ENCODE measurements around the gene SYT8. TPM values are rescaled to one million over a fixed set of nuclear protein-coding genes. Genes with fewer than 3 reads are reported as not detected.

SYT8 gene
- total and polyA plus RNA-seq, 5 experiments from 2014 or later, result not detected

GRCh38 chr11:1821562-1821961, 13.2 kb upstream of the SYT8 start:
- peak overlapping the region in 1 of 10 donors; percentile 52 for H3K4me3 Mint-ChIP-seq
- DNase-seq, result no peak
- H3K36me3 Mint-ChIP-seq, result peaks cover 0 to 12% (median 0%) of the 10 kb centered on the region in 3 donors
- POLR2A ChIA-PET, result no interaction called here
- no peak overlapping the region for H3K27ac Mint-ChIP-seq
- ATAC-seq, result no peak
- H3K9me3 Mint-ChIP-seq, result peaks cover 0 to 23% (median 11%) of the 10 kb centered on the region in 9 donors
- H3K4me1 Mint-ChIP-seq, result peaks cover 0 to 6% (median 0%) of the 10 kb centered on the region in 4 donors
- peaks cover 0 to 5% (median 0%) of the 10 kb centered on the region in 5 donors for H3K27me3 Mint-ChIP-seq

DNA sequence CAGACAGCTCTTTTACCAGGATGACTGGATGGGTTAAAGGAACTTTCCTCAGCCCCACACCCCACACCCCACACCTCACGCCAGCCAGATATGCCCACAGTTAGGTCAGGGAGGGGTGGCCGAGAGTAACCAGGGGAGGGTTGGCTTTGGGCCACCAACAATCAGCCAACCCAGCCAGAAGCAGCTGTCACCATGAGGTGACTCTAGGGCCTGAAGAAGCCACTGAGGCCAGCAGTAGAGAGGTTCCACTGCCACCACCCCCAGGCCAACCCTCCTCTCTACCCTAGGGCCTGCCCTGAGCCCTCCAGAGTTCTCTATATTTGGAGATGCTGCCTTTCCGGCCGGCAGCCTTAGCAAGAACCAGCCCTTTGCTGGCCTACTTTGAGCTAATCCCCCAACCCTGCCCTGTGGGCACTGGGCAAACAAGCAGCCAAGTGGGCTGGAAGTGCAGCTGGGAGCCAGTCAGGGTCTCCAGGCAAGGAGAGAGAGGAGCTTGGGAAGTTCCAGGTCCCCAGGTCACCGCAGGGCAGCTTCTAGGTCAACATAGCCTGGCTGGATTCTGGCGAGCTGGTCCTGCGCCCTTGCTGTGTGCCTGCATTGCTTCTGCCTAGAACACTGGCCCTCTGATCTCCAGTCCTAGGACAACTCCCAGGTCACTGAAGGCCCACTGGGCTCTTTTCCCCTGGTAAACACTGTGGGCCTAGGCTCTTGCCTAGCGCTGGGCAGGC, 12.0 kb upstream of the SYT8 start:
- Mint-ChIP-seq H3K4me3 (no peak overlapping the region), H3K36me3 (peaks cover 0 to 8% (median 0%) of the 10 kb centered on the region in 3 donors), H3K4me1 (peaks cover 0 to 6% (median 0%) of the 10 kb centered on the region in 4 donors), H3K9me3 (peaks cover 0 to 18% (median 5%) of the 10 kb centered on the region in 9 donors), H3K27me3 (peaks cover 0 to 9% (median 5%) of the 10 kb centered on the region in 5 donors), H3K27ac (peak overlapping the region in 1 of 10 donors; percentile 53)
- DNase-seq, result no peak
- POLR2A ChIA-PET, result interaction anchor here (0.6 kb wide), 1 partner anchor 29 kb away, joined by 4 read pairs; no protein-coding TSS in a partner anchor
- no peak for ATAC-seq

DNA sequence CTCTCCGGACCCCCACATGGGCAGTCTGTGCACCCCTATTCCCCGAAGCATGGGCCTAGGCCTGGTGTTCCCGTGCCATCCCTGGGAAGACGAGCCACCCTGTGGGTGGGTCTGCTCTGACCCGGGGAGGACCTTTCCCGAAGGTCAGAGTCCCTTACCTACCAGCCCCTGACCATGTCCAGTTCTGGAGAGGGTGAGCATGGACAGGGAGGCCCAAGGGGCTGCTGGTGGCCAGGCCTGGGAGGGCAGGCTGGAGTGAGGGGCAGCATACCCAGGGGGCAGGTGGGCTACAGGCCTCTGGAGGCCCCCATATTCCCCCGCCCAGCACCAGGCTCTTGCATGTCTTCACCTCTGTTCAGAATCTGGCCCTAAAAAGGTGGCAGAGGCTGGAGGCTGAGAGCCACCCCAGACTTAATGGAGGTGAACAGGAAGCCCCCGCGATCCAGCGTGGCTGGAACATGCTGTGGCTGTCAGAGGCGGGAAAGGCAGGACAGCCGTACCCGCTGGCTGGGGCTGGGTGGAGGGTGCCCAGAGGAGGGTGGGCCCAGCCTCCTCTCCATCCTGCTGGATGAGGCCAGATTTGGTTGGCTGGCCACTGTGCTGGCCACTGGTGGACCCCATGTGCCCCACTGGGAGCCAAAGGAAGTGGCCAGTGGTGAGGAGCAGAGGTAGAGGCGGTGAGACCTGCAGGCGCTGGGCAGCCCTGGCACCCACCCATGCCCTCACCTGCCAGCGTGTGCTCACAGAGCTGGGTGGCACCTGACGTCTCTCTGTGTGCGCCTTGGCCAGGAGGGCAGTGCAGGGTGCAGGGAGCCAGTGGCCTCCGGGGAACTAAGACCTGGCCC, 11.2 kb upstream of the SYT8 start:
- H3K27ac Mint-ChIP-seq, result no peak overlapping the region
- H3K4me3 Mint-ChIP-seq, result no peak overlapping the region
- DNase-seq (no peak), ATAC-seq (no peak)
- peaks cover 0 to 6% (median 0%) of the 10 kb centered on the region in 4 donors for H3K4me1 Mint-ChIP-seq
- peaks cover 0 to 9% (median 5%) of the 10 kb centered on the region in 5 donors for H3K27me3 Mint-ChIP-seq
- H3K9me3 Mint-ChIP-seq, result peaks cover 0 to 18% (median 4%) of the 10 kb centered on the region in 9 donors
- POLR2A ChIA-PET, result no interaction called here
- peaks cover 0 to 6% (median 0%) of the 10 kb centered on the region in 3 donors for H3K36me3 Mint-ChIP-seq

DNA sequence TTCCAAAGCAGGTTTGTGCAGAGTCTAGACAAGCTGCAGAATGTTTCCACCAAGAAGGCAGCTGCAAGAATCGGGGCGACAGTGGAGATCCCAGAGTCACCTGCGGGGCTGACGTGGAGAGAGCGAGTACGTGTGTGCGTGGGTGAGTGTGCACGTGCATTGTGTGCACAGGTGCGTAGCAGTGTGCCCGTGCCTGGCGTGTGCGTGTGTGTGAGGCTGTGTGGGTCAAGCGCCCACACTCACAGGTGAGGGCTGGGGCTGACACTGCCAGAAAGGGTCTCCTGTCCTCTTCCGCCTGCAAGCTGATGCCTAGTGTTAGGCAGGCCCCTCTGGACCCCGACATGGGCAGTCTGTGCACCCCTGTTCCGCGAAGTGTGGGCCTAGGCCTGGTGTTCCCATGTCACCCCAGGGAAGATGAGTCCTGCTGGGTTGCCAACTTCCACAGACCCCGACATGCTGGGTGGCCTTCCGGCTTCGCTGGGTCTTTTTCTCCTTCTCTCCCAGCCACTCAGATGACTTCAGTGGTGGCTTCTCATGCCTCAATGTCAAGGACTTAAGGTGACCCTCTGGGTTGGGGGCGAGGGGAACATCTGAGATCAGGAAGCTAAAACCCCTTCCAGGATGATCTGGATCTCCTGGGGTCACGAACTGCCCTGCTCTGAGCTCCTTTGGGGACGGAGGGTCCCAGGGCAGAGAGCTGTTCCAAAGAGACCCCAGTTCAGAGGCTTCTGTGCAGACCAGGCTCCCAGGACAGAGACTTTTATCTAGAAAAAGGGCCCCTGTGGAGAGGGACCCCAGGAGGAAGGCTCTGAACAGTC, 10.4 kb upstream of the SYT8 start:
- H3K4me1 Mint-ChIP-seq, result peaks cover 0 to 6% (median 0%) of the 10 kb centered on the region in 4 donors
- peaks cover 0 to 14% (median 2%) of the 10 kb centered on the region in 9 donors for H3K9me3 Mint-ChIP-seq
- POLR2A ChIA-PET, result no interaction called here
- ATAC-seq (no peak), DNase-seq (no peak)
- H3K27me3 Mint-ChIP-seq, result peaks cover 0 to 16% (median 5%) of the 10 kb centered on the region in 5 donors
- no peak overlapping the region for H3K4me3 Mint-ChIP-seq
- no peak overlapping the region for H3K27ac Mint-ChIP-seq
- H3K36me3 Mint-ChIP-seq, result peaks cover 0 to 2% (median 0%) of the 10 kb centered on the region in 3 donors

DNA sequence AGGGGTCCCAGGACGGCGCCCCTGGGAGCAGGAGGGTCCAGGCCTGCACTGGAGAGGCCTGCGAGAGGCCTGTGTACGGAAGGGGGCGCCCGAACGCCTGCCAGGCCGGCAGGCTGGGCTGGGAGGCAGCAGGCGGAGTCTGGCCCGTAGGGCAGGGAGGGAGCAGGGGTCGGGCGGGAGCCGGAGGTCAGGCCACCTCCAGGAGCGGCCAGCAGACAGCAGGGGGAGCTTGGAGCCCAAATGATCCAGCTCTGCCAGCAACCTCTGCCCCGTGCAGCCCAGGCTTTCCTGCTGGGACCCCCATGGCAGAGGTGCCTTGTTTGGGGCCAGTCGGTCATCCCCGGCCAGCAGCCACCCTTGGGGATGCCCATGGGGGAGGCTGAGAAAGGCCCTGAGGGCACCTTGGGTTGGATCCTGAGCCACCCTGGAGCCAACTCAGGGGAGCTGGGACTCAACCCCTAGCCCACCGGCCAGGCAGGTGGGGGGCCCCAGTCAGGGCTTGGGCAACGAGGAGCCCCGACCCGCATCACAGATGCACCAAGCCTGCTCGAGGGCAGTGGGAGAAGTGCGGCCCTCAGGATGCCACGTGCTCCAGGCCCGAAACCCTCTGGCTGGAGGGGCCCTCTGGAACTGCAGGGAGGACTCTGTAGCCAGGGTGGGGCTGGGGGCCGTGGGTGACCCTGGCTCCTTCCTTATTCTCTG, 9.6 kb upstream of the SYT8 start:
- H3K27ac Mint-ChIP-seq, result no peak overlapping the region
- peaks cover 0 to 16% (median 3%) of the 10 kb centered on the region in 5 donors for H3K27me3 Mint-ChIP-seq
- no peaks in the 10 kb centered on the region for H3K36me3 Mint-ChIP-seq
- no peak overlapping the region for H3K4me3 Mint-ChIP-seq
- DNase-seq (no peak), ATAC-seq (no peak)
- H3K9me3 Mint-ChIP-seq, result peaks cover 0 to 8% (median 0%) of the 10 kb centered on the region in 9 donors
- POLR2A ChIA-PET, result no interaction called here
- peaks cover 0 to 6% (median 0%) of the 10 kb centered on the region in 4 donors for H3K4me1 Mint-ChIP-seq

DNA sequence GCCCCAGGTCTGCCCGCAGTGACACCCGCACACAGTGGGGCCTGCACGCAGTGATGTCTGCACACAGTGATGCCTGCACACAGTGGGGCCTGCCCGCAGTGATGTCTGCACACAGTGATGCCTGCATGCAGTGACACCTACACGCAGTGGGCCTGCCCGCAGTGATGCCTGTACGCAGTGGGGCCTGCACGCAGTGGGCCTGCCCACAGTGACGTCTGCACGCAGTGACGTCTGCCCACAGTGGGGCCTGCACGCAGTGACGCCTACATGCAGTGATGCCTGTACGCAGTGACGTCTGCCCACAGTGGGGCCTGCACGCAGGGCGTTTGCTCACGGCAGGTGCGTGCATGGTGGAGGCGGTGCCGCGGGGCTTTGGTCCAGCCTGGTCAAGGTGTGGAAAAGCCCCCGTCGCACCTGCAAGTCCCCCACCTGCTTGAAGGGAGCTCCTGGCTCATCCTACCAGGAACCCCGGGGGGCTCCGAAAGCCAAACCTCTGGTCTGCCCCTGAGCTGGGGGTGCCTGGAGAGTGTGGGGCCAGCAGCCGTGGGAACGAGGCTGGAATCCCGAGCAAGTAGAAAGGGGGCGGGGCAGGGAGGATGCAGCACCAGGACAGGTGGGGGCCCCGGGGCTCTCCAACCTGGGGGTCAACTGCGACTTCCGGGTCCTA, 8.9 kb upstream of the SYT8 start:
- Mint-ChIP-seq H3K36me3 (no peaks in the 10 kb centered on the region), H3K27ac (no peak overlapping the region), H3K27me3 (peaks cover 0 to 16% (median 3%) of the 10 kb centered on the region in 5 donors), H3K9me3 (peaks cover 0 to 6% (median 0%) of the 10 kb centered on the region in 9 donors), H3K4me3 (no peak overlapping the region), H3K4me1 (peaks cover 0 to 6% (median 0%) of the 10 kb centered on the region in 4 donors)
- POLR2A ChIA-PET, result no interaction called here
- DNase-seq (no peak), ATAC-seq (no peak)

DNA sequence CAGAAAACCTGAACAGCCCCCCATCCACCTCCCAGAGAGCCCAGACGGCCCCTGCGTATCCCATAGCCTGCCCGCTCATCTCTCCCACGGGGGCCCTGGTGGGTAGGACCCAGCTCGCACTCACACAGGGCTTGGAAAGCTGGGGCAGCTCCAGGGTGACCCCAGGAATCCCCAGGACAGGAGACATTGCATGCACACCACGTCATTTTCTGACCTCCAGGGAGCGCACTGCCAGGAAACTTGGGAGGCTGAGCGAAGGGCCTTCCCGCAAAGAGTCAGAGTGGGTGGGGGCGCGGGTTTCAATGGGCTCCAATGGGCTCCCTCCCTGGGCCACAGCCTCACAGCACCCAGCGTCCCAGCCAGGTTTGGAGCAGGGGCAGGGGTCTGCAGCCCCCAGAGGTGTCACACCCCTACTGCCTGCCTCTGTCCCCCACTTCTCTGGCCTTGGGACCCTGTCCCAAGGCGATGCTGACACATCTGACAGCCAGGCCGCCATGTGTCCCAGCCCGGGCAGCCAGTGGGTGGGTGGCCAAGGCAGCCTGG, 8.2 kb upstream of the SYT8 start:
- Mint-ChIP-seq H3K36me3 (no peaks in the 10 kb centered on the region), H3K4me3 (peak overlapping the region in 1 of 10 donors; percentile 20)
- POLR2A ChIA-PET, result interaction anchor here (1.0 kb wide), 1 partner anchor 133 kb away, joined by 3 read pairs; no protein-coding TSS in a partner anchor

DNA sequence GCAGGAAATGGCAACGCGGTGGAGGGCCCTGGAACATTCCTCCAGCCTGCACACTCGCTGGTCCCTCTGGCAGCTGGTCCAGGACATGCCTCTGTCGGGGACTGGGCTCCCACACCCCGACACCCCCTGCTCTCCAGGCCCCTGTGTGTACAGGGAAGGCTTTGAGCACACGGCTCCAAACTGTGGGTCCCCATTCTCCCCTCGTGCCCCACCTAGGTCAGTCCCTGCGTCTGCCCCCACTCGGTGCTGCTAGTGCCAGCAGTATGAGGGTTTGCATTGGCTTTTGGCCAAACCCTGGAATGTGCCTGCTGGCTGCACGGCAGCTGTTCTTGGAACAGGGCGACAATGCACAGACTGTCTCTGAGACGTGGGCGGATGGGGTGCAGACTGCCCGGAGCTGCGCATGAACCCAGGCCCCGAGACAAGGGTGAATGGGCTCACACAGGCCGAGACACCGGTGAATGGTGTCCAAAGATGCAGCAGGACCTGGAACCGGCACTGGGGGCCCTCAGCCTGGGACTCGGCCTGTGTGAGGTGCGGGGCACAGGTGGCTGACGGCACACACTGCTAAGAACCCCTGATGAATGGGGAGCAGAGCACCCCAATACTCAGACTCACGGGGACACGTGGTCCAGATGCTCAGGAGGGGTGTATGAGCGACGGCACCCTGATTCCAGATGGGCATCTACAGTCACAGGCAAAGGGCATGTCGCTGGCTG, 7.5 kb upstream of the SYT8 start:
- no peak for ATAC-seq
- H3K27me3 Mint-ChIP-seq, result peaks cover 2 to 16% (median 3%) of the 10 kb centered on the region in 5 donors
- no peak overlapping the region for H3K4me3 Mint-ChIP-seq
- no peak for DNase-seq
- H3K4me1 Mint-ChIP-seq, result peaks cover 0 to 6% (median 3%) of the 10 kb centered on the region in 4 donors
- peak overlapping the region in 1 of 10 donors; percentile 40 for H3K27ac Mint-ChIP-seq
- POLR2A ChIA-PET, result interaction anchor here (1.0 kb wide), 1 partner anchor 133 kb away, joined by 3 read pairs; no protein-coding TSS in a partner anchor
- H3K36me3 Mint-ChIP-seq, result no peaks in the 10 kb centered on the region
- no peaks in the 10 kb centered on the region for H3K9me3 Mint-ChIP-seq

More for the DNA sequence above, 8.2 kb upstream of the SYT8 start:
- Mint-ChIP-seq H3K27me3 (peaks cover 0 to 16% (median 3%) of the 10 kb centered on the region in 5 donors), H3K4me1 (peaks cover 0 to 5% (median 0%) of the 10 kb centered on the region in 4 donors), H3K9me3 (no peaks in the 10 kb centered on the region), H3K27ac (no peak overlapping the region)
- no peak for ATAC-seq
- no peak for DNase-seq

GRCh38 chr11:1827931-1828330, 6.9 kb upstream of the SYT8 start:
- no peak overlapping the region for H3K4me3 Mint-ChIP-seq
- no peaks in the 10 kb centered on the region for H3K9me3 Mint-ChIP-seq
- no peak overlapping the region for H3K27ac Mint-ChIP-seq
- H3K36me3 Mint-ChIP-seq, result no peaks in the 10 kb centered on the region
- peaks cover 2 to 16% (median 4%) of the 10 kb centered on the region in 5 donors for H3K27me3 Mint-ChIP-seq
- H3K4me1 Mint-ChIP-seq, result peaks cover 0 to 6% (median 3%) of the 10 kb centered on the region in 4 donors
- DNase-seq (no peak), ATAC-seq (no peak)
- POLR2A ChIA-PET, result no interaction called here

DNA sequence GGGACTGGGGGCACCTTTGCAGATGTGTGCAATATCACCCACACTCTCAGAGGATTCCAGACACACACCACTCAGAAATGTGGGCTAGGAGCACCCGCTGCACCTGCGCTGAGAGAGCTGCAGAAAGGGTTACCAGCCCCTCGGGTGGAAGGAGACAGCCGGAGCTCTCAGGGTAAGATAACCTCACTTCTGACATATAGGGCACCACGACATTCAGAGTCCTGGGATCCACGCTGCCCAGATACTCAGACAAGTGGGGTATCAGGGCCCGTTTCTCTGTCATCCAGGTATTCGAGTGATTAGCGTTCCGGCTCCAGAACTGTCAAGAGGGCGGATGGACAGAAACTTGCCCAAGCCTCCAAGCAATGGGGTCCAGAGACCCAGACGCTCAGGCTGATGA, 6.2 kb upstream of the SYT8 start:
- no peak for DNase-seq
- no peak for ATAC-seq

More for the DNA sequence above, 6.2 kb upstream of the SYT8 start:
- Mint-ChIP-seq H3K27ac (no peak overlapping the region), H3K9me3 (no peaks in the 10 kb centered on the region), H3K4me1 (peaks cover 0 to 6% (median 3%) of the 10 kb centered on the region in 4 donors), H3K27me3 (peaks cover 2 to 16% (median 5%) of the 10 kb centered on the region in 5 donors), H3K36me3 (no peaks in the 10 kb centered on the region), H3K4me3 (no peak overlapping the region)
- POLR2A ChIA-PET, result no interaction called here

All from naive thymus-derived CD8-positive, alpha-beta T cell (primary cell).